Measurements from ENCODE around the gene RER1.

The RER1 gene

GRCh38 chr1:2445162-2445822, 53.7 kb downstream of the RER1 start:
- Histone ChIP-seq H4K20me1 (ENCODE audit: insufficient read depth, low read length) (no peaks in the 10 kb centered on the region), H3K36me3 (replicated peaks; ENCODE audit: insufficient read depth, low read length) (no peaks in the 10 kb centered on the region), H3K79me2 (ENCODE audit: low read length) (no peaks in the 10 kb centered on the region), H3K27ac (ENCODE audit: low read length) (no peak overlapping the region), H3K4me3 (ENCODE audit: low read length) (no peak overlapping the region), H3K9me2 (replicated peaks; ENCODE audit: insufficient read depth, low read length) (no peaks in the 10 kb centered on the region), H3F3A (ENCODE audit: insufficient read depth, low read length) (no peaks in the 10 kb centered on the region), H3K4me1 (ENCODE audit: low read length) (no peaks in the 10 kb centered on the region), H3K27me3 (replicated peaks; ENCODE audit: insufficient read depth, low read length) (peaks cover 91% of the 10 kb centered on the region), H3K4me2 (ENCODE audit: low read depth, low read length) (no peak overlapping the region), H2AFZ (ENCODE audit: low read length) (no peak overlapping the region), H3K9me3 (replicated peaks; ENCODE audit: insufficient read depth, low read length) (no peaks in the 10 kb centered on the region), H3K9ac (ENCODE audit: low read length) (no peak overlapping the region)
- DNase-seq, result no peak
- TF ChIP-seq EZH2 (optimal IDR thresholded peaks at IDR 0.05; ENCODE audit: low read depth, low read length) (no peak), CTCF (IDR thresholded peaks at IDR 0.05; ENCODE audit: low read length) (no peak), EZH2phosphoT487 (IDR thresholded peaks at IDR 0.05; ENCODE audit: low read length) (no peak)

DNA sequence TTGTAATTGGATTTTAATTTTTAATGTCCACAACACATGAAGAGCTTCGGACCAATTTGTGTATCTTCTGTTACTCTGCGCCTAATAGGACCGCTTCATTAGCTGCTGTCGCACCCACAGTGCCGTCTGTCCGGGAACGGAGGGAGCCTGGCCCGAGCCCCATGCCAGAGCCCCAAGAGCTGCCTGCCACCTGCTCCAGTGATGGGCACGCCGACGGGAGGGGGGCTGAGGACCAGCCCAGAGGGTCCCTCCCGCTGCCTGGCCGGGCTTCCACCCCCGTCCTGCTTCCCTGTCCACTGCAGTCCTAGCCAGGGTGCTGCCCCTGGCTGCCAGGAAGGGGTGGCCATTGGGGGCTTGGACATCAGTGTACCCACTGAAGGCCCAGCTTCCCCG, 54.2 kb downstream of the RER1 start:
- Histone ChIP-seq H3K4me3 (ENCODE audit: low read length) (no peak overlapping the region), H3K27me3 (replicated peaks; ENCODE audit: insufficient read depth, low read length) (peaks cover 88% of the 10 kb centered on the region), H3K9me3 (replicated peaks; ENCODE audit: insufficient read depth, low read length) (no peaks in the 10 kb centered on the region), H3K9ac (ENCODE audit: low read length) (no peak overlapping the region), H2AFZ (ENCODE audit: low read length) (no peak overlapping the region), H3F3A (ENCODE audit: insufficient read depth, low read length) (no peaks in the 10 kb centered on the region), H3K4me1 (ENCODE audit: low read length) (no peaks in the 10 kb centered on the region), H3K27ac (ENCODE audit: low read length) (no peak overlapping the region), H3K4me2 (ENCODE audit: low read depth, low read length) (no peak overlapping the region), H3K9me2 (replicated peaks; ENCODE audit: insufficient read depth, low read length) (no peaks in the 10 kb centered on the region), H3K79me2 (ENCODE audit: low read length) (no peaks in the 10 kb centered on the region), H4K20me1 (ENCODE audit: insufficient read depth, low read length) (no peaks in the 10 kb centered on the region), H3K36me3 (replicated peaks; ENCODE audit: insufficient read depth, low read length) (no peaks in the 10 kb centered on the region)
- TF ChIP-seq CTCF (IDR thresholded peaks at IDR 0.05; ENCODE audit: low read length), result no peak
- no peak for TF ChIP-seq EZH2 (optimal IDR thresholded peaks at IDR 0.05; ENCODE audit: low read depth, low read length)
- TF ChIP-seq EZH2phosphoT487 (IDR thresholded peaks at IDR 0.05; ENCODE audit: low read length), result no peak
- DNase-seq, result no peak

DNA sequence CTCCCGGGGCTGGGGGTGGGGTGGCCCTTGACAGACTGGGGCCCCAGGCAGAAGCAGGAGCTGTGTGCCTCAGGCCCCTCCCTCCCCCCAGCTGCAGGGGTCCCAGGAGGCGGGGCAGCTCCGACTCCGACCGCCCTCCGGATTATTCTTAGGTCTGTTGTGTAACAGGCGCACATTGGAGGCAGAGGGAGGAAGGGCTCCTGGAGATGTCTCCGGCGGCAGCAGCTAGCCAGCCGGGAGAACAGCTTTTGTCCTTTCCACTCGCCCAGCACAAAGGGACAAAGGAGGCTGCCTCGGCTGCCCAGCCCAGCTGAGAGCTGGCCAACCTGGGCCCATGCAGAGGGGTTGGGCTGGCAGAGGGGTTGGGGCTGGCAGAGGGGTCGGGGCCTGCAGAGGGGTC, 54.8 kb downstream of the RER1 start:
- Histone ChIP-seq H3K27ac (ENCODE audit: low read length) (no peak overlapping the region), H3K4me1 (ENCODE audit: low read length) (no peaks in the 10 kb centered on the region), H3K36me3 (replicated peaks; ENCODE audit: insufficient read depth, low read length) (no peaks in the 10 kb centered on the region), H3F3A (ENCODE audit: insufficient read depth, low read length) (no peaks in the 10 kb centered on the region), H3K27me3 (replicated peaks; ENCODE audit: insufficient read depth, low read length) (peaks cover 88% of the 10 kb centered on the region), H3K4me3 (ENCODE audit: low read length) (no peak overlapping the region), H2AFZ (ENCODE audit: low read length) (no peak overlapping the region), H3K9me2 (replicated peaks; ENCODE audit: insufficient read depth, low read length) (no peaks in the 10 kb centered on the region), H3K4me2 (ENCODE audit: low read depth, low read length) (no peak overlapping the region), H3K79me2 (ENCODE audit: low read length) (no peaks in the 10 kb centered on the region), H3K9ac (ENCODE audit: low read length) (no peak overlapping the region), H3K9me3 (replicated peaks; ENCODE audit: insufficient read depth, low read length) (no peaks in the 10 kb centered on the region), H4K20me1 (ENCODE audit: insufficient read depth, low read length) (no peaks in the 10 kb centered on the region)
- TF ChIP-seq EZH2 (optimal IDR thresholded peaks at IDR 0.05; ENCODE audit: low read depth, low read length), result no peak
- TF ChIP-seq CTCF (IDR thresholded peaks at IDR 0.05; ENCODE audit: low read length), result no peak
- no peak for TF ChIP-seq EZH2phosphoT487 (IDR thresholded peaks at IDR 0.05; ENCODE audit: low read length)
- no peak for DNase-seq
